Hepatocyte (in vitro differentiated cells): ENCODE measurements around the gene TFAP2B. TPM values are rescaled to one million over a fixed set of nuclear protein-coding genes. Genes with fewer than 3 reads are reported as not detected.

ENCODE experiments used
- DNase-seq: peaks from one replicate; pipeline ENCODE4 v3.0.0-alpha.2; 2016; ENCODE audit warnings: low spot score
- H2AFZ ChIP-seq: fragments of 200-600 bp; sonication (generic); 2 replicates; pipeline ENCODE4 v1.6.0; 2016; ENCODE audit warnings: antibody characterized with exemption, mild to moderate bottlenecking
- H3K27ac ChIP-seq: fragments of 200-600 bp; sonication (generic); 2 replicates; pipeline ENCODE4 v1.5.1; 2016; ENCODE audit warnings: mild to moderate bottlenecking
- H3K27me3 ChIP-seq: fragments of 200-600 bp; sonication (generic); 2 replicates; pipeline ENCODE4 v1.6.1; 2016
- H3K36me3 ChIP-seq: fragments of 200-600 bp; sonication (generic); replicated peaks from 2 replicates; pipeline ENCODE4 v1.5.1; 2016; ENCODE audit warnings: low read depth; ENCODE audit not compliant: insufficient read depth
- H3K4me1 ChIP-seq: fragments of 200-600 bp; sonication (generic); 2 replicates; pipeline ENCODE4 v1.5.1; 2016; ENCODE audit warnings: mild to moderate bottlenecking, moderate library complexity; ENCODE audit not compliant: insufficient read depth
- H3K4me2 ChIP-seq: fragments of 200-600 bp; sonication (generic); 2 replicates; pipeline ENCODE4 v1.6.0; 2016
- H3K4me3 ChIP-seq: fragments of 200-600 bp; sonication (generic); 2 replicates; pipeline ENCODE4 v1.5.1; 2016; ENCODE audit warnings: mild to moderate bottlenecking
- H3K79me2 ChIP-seq: fragments of 200-600 bp; sonication (generic); 2 replicates; pipeline ENCODE4 v1.6.0; 2017; ENCODE audit warnings: mild to moderate bottlenecking
- H3K9me2 ChIP-seq: fragments of 200-600 bp; sonication (generic); replicated peaks from 2 replicates; pipeline ENCODE4 v1.6.0; 2017; ENCODE audit warnings: mild to moderate bottlenecking; ENCODE audit not compliant: insufficient read depth
- H3K9me3 ChIP-seq: fragments of 200-600 bp; sonication (generic); 2 replicates; pipeline ENCODE4 v1.5.1; 2016; ENCODE audit warnings: low read depth, mild to moderate bottlenecking
- H4K20me1 ChIP-seq: fragments of 200-600 bp; sonication (generic); 2 replicates; pipeline ENCODE4 v1.6.0; 2016; ENCODE audit warnings: mild to moderate bottlenecking; ENCODE audit not compliant: insufficient read depth, poor library complexity, severe bottlenecking
- EZH2 ChIP-seq: fragments of 200-600 bp; sonication (generic); IDR thresholded peaks from 2 replicates; pipeline ENCODE4 v1.6.1; 2016; ENCODE audit warnings: antibody characterized with exemption, mild to moderate bottlenecking, borderline replicate concordance
- EZH2phosphoT487 ChIP-seq: fragments of 200-600 bp; sonication (generic); IDR thresholded peaks from one replicate; pipeline ENCODE4 v1.6.1; 2018; ENCODE audit warnings: antibody characterized with exemption, mild to moderate bottlenecking, low read depth, moderate library complexity; ENCODE audit not compliant: unreplicated experiment, severe bottlenecking
- WGBS: methylation state at CpG from one replicate; pipeline ENCODE4 v1.1.6; 2016; ENCODE audit warnings: low lambda C conversion rate; ENCODE audit errors: missing lambda C conversion rate; 5-methylcytosine and 5-hydroxymethylcytosine counted together
- polyA plus RNA-seq: library from polyadenylated mRNA; unstranded; fragments of >200 nt; fragmentation: Nextera tagmentation; extraction: Ambion mirVana; gene quantifications from 2 replicates; pipeline ENCODE4 v1.2.1, GENCODE V29; 2016
- total RNA-seq: library from RNA; depleted of rRNA; stranded (reverse); fragments of >200 nt; gene quantifications from 2 replicates; pipeline ENCODE4 v1.2.3, GENCODE V29; 2014
- TF ChIP-seq, protein P1 (sequence below): fragments of 200-600 bp; sonication (generic); IDR thresholded peaks from 2 replicates; pipeline ENCODE4 v1.5.1; 2016; ENCODE audit warnings: antibody characterized with exemption, mild to moderate bottlenecking; ENCODE audit not compliant: poor library complexity

The TFAP2B gene
- total and polyA plus RNA-seq, 2 experiments from 2014 or later, result 0.73 to 1.3 TPM

DNA sequence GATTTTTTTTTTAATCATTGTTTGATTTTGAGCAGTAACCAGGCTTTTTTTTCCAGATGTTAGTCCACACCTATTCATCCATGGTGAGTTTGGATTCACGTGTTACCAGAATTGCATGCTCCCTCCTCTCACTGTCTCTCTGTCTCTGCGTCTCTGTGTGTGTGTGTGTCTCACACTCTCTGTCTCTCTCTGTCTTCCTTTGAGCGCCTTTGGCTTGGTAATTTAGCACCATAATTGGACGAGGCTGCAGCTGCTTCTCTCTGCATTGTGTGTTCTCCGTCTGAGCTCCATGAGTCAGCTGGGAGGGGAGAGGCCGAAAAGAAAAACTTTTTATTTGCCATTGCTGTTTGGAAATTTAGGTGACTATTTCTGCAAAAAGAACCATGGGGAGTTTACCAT lies 3.4 kb downstream of the TFAP2B start:
- TF ChIP-seq EZH2phosphoT487, result no peak
- peak; percentile 6 for TF ChIP-seq EZH2

DNA sequence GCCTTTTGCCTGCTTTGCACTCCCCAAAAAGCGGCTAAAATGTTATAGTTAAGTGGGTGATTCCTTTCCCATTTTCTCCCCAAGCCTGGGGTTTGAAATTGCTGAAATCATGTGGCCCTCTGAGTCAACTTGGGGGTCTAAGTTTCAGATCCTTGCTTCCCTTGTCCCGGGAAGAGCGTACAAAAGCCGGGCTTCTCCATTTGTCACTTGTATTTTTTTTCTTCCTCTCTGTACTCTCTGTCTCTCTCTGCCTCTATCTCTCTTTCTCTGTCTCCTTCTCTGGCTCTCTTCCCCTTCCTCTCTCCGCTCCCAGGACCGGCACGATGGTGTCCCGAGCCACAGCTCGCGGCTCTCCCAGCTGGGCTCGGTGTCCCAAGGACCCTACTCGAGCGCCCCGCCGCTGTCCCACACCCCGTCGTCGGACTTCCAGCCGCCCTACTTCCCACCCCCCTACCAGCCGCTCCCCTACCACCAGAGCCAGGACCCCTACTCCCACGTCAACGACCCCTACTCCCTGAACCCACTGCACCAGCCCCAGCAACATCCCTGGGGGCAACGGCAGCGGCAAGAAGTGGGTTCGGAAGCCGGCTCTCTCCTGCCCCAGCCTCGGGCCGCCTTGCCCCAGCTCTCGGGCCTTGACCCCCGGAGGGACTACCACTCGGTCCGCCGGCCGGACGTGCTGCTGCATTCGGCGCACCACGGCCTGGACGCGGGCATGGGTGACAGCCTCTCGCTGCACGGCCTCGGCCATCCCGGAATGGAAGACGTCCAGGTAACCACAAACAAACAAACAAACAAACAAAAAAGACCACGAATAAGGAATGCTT lies 4.6 kb downstream of the TFAP2B start:
- no peaks in the 10 kb centered on the region for H3K36me3 ChIP-seq
- H3K4me2 ChIP-seq, result peak overlapping the region; percentile 62
- no peak for DNase-seq
- H3K9me3 ChIP-seq, result no peaks in the 10 kb centered on the region
- 4% methylated on average over 45 of the region's 46 CpGs for WGBS
- TF ChIP-seq, protein P1, sequence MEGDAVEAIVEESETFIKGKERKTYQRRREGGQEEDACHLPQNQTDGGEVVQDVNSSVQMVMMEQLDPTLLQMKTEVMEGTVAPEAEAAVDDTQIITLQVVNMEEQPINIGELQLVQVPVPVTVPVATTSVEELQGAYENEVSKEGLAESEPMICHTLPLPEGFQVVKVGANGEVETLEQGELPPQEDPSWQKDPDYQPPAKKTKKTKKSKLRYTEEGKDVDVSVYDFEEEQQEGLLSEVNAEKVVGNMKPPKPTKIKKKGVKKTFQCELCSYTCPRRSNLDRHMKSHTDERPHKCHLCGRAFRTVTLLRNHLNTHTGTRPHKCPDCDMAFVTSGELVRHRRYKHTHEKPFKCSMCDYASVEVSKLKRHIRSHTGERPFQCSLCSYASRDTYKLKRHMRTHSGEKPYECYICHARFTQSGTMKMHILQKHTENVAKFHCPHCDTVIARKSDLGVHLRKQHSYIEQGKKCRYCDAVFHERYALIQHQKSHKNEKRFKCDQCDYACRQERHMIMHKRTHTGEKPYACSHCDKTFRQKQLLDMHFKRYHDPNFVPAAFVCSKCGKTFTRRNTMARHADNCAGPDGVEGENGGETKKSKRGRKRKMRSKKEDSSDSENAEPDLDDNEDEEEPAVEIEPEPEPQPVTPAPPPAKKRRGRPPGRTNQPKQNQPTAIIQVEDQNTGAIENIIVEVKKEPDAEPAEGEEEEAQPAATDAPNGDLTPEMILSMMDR, result no peak
- TF ChIP-seq EZH2, result peak; percentile 88
- H3K9me2 ChIP-seq, result no peaks in the 10 kb centered on the region
- H4K20me1 ChIP-seq, result no peaks in the 10 kb centered on the region
- peak overlapping the region; percentile 23 for H3K27ac ChIP-seq
- no peaks in the 10 kb centered on the region for H3K79me2 ChIP-seq
- no peak overlapping the region for H3K4me3 ChIP-seq
- no peaks in the 10 kb centered on the region for H3K4me1 ChIP-seq
- no peak overlapping the region for H2AFZ ChIP-seq
- peaks cover 99% of the 10 kb centered on the region for H3K27me3 ChIP-seq

More for the DNA sequence above, 3.4 kb downstream of the TFAP2B start:
- WGBS, result 4% methylated on average over 6 of the region's 6 CpGs
- Histone ChIP-seq H3K27me3 (peaks cover 99% of the 10 kb centered on the region), H3K9me2 (no peaks in the 10 kb centered on the region), H3K4me1 (no peaks in the 10 kb centered on the region), H4K20me1 (no peaks in the 10 kb centered on the region), H3K9me3 (no peaks in the 10 kb centered on the region), H3K4me2 (peak overlapping the region; percentile 62), H2AFZ (no peak overlapping the region), H3K36me3 (no peaks in the 10 kb centered on the region), H3K79me2 (no peaks in the 10 kb centered on the region), H3K4me3 (no peak overlapping the region), H3K27ac (peak overlapping the region; percentile 34)
- DNase-seq, result no peak

DNA sequence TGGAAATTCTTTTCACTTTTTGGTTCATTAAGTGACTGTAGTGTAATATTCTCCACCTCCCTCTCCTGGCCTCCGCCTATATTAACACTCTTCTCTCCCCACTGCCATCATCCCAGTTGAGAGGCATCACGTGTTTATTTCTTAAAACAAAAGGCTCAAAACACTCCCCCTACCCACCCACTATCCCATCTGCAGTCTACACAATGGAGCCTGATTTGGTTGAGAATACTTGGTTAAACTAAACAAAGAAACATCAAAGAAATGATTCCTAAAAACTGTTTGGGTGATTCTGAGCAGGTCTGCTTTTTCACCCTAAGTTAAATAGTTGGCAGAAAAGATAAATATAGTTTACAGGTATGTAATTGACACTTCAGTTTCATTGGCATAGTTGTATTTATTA lies 5.9 kb downstream of the TFAP2B start:
- Histone ChIP-seq H3K79me2 (no peaks in the 10 kb centered on the region), H3K4me3 (no peak overlapping the region), H3K9me3 (no peaks in the 10 kb centered on the region), H3K27me3 (peaks cover 99% of the 10 kb centered on the region), H4K20me1 (no peaks in the 10 kb centered on the region), H3K27ac (no peak overlapping the region), H3K4me1 (no peaks in the 10 kb centered on the region), H3K36me3 (no peaks in the 10 kb centered on the region), H3K4me2 (peak overlapping the region; percentile 51), H3K9me2 (no peaks in the 10 kb centered on the region), H2AFZ (no peak overlapping the region)
- WGBS, result 11% methylated on average over 2 of the region's 2 CpGs
- TF ChIP-seq, protein P1, result no peak
- no peak for TF ChIP-seq EZH2phosphoT487
- DNase-seq, result no peak

DNA sequence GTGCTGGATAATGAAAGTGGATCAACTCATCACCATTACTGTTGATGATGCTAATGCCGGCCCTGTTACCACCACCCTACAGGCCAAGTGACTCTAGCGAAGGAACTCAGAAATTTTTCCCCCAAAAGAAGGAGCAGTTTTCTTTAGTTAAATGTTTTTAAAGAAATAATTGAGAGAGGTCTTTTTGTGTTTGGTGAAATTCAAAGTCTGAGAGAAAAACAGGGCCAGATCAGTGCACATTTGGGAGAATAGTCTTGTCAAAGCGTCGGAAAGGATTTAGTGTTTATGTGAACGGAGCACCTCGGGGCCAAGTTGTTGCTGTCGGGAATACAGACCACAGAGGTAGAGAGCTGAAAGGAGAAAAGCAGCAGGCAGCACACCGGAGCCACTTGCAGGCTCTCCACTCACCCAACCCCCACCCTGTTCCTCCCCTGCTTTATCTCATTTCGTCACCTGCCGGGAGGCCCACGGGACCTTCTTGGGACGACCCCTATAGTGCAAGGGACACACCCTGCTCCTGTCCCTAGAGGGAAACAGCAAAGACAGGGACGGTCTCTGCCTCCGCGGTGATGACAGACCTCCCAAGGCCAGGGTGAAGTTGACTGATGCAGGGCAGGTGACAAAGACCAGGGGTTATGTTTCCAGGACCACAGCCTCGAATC lies 6.8 kb downstream of the TFAP2B start:
- Histone ChIP-seq H3K4me1 (no peaks in the 10 kb centered on the region), H3K79me2 (no peaks in the 10 kb centered on the region), H3K9me2 (no peaks in the 10 kb centered on the region), H3K27me3 (peaks cover 99% of the 10 kb centered on the region), H3K27ac (peak overlapping the region; percentile 43), H3K36me3 (no peaks in the 10 kb centered on the region), H2AFZ (no peak overlapping the region), H3K4me2 (peak overlapping the region; percentile 46), H3K9me3 (no peaks in the 10 kb centered on the region), H4K20me1 (no peaks in the 10 kb centered on the region), H3K4me3 (no peak overlapping the region)
- peak; percentile 63 for TF ChIP-seq EZH2
- no peak for TF ChIP-seq EZH2phosphoT487
- TF ChIP-seq, protein P1, result no peak
- DNase-seq, result no peak
- 6% methylated on average over 16 of the region's 16 CpGs for WGBS
